A673 (cell line): ENCODE results near the gene TEPSIN. TPM values are rescaled to one million over a fixed set of nuclear protein-coding genes. Genes with fewer than 3 reads are reported as not detected.

ENCODE experiments used
- BruUV-seq: library from RNA; stranded (reverse); fragments of 400-500 nt; replicated peaks from 2 replicates; lab custom pipeline; 2021; lab: Mats Ljungman, UMichigan
- CTCF ChIA-PET: fragments of 300-600 bp; sonication (Branson Sonifier 250); formaldehyde crosslinking; loops from one replicate; lab custom pipeline; 2022; ENCODE audit warnings: antibody characterized with exemption; lab: Charles Lee
- POLR2A ChIA-PET: fragments of 300-600 bp; sonication (Branson Sonifier 250); formaldehyde crosslinking; loops from one replicate; lab custom pipeline; 2022; ENCODE audit warnings: antibody characterized with exemption; ENCODE audit not compliant: low non-redundant PET; lab: Charles Lee
- DNase-seq: peaks from one replicate; pipeline ENCODE4 v3.0.0-alpha.2; 2015; ENCODE audit warnings: low spot score
- H3K27ac ChIP-seq: fragments of 200-600 bp; sonication (generic); 2 replicates; pipeline ENCODE4 v1.5.1; 2016; ENCODE audit warnings: mixed run types, low read depth, mild to moderate bottlenecking, mixed read lengths, antibody characterized with exemption, low read length; ENCODE audit not compliant: poor library complexity, severe bottlenecking
- H3K27me3 ChIP-seq: fragments of 200-600 bp; sonication (generic); replicated peaks from 2 replicates; pipeline ENCODE4 v1.6.1; 2017; ENCODE audit warnings: mixed run types, low read depth, mild to moderate bottlenecking, mixed read lengths, antibody characterized with exemption, low read length; ENCODE audit not compliant: insufficient read depth, poor library complexity
- H3K36me3 ChIP-seq: fragments of 200-600 bp; sonication (generic); 2 replicates; pipeline ENCODE4 v1.6.1; 2016; ENCODE audit warnings: mixed run types, mild to moderate bottlenecking, mixed read lengths, antibody characterized with exemption, low read length; ENCODE audit not compliant: insufficient read depth, poor library complexity, severe bottlenecking
- H3K4me1 ChIP-seq: fragments of 200-600 bp; sonication (generic); 2 replicates; pipeline ENCODE4 v1.6.1; 2017; ENCODE audit warnings: mixed run types, mild to moderate bottlenecking, mixed read lengths, antibody characterized with exemption, low read length; ENCODE audit not compliant: insufficient read depth, poor library complexity, severe bottlenecking
- H3K4me3 ChIP-seq: fragments of 200-600 bp; sonication (generic); 2 replicates; pipeline ENCODE4 v1.5.1; 2016; ENCODE audit warnings: low read depth, mixed run types, mild to moderate bottlenecking, mixed read lengths, low read length; ENCODE audit not compliant: poor library complexity, severe bottlenecking
- H3K9me3 ChIP-seq: fragments of 200-600 bp; sonication (generic); 2 replicates; pipeline ENCODE4 v1.6.1; 2016; ENCODE audit warnings: mixed run types, low read depth, mild to moderate bottlenecking, mixed read lengths, antibody characterized with exemption, low read length; ENCODE audit not compliant: poor library complexity, severe bottlenecking
- EZH2 ChIP-seq: fragments of 200-600 bp; sonication (generic); IDR thresholded peaks from 2 replicates; pipeline ENCODE4 v1.6.1; 2017; ENCODE audit warnings: borderline replicate concordance, low read depth, mild to moderate bottlenecking, mixed read lengths, antibody characterized with exemption, low read length; ENCODE audit not compliant: poor library complexity, severe bottlenecking
- intact Hi-C: fragments of 100-400 bp; cut with micrococcal nuclease; formaldehyde crosslinking; loops from one replicate; pipeline ENCODE4 v1.10.0; 2022; ENCODE audit not compliant: unreplicated experiment
- total RNA-seq: library from RNA; stranded (reverse); gene quantifications from 2 replicates; pipeline ENCODE4 v1.2.3, GENCODE V29; 2021
- TF ChIP-seq, protein P1 (sequence below): fragments of 300-800, 200-600 bp; sonication (generic); conservative IDR thresholded peaks from 2 replicates; pipeline ENCODE4 v1.5.1; 2017; ENCODE audit warnings: low read depth, mild to moderate bottlenecking, antibody characterized with exemption, low read length, moderate library complexity, mixed read lengths

The TEPSIN gene
- total RNA-seq, 1 experiment from 2014 or later = 36.1 TPM

- ChIA-PET CTCF (no interaction called here), POLR2A (no interaction called here)
- BruUV-seq = no TSS peak
- TF ChIP-seq, protein P1, sequence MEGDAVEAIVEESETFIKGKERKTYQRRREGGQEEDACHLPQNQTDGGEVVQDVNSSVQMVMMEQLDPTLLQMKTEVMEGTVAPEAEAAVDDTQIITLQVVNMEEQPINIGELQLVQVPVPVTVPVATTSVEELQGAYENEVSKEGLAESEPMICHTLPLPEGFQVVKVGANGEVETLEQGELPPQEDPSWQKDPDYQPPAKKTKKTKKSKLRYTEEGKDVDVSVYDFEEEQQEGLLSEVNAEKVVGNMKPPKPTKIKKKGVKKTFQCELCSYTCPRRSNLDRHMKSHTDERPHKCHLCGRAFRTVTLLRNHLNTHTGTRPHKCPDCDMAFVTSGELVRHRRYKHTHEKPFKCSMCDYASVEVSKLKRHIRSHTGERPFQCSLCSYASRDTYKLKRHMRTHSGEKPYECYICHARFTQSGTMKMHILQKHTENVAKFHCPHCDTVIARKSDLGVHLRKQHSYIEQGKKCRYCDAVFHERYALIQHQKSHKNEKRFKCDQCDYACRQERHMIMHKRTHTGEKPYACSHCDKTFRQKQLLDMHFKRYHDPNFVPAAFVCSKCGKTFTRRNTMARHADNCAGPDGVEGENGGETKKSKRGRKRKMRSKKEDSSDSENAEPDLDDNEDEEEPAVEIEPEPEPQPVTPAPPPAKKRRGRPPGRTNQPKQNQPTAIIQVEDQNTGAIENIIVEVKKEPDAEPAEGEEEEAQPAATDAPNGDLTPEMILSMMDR = no peak
- no peak for TF ChIP-seq EZH2
- Histone ChIP-seq H3K27ac (no peak overlapping the region), H3K4me1 (no peaks in the 10 kb centered on the region), H3K4me3 (no peak overlapping the region), H3K27me3 (no peaks in the 10 kb centered on the region), H3K36me3 (peaks cover 5% of the 10 kb centered on the region), H3K9me3 (no peaks in the 10 kb centered on the region)
- no peak for DNase-seq
- intact Hi-C loops = no loop called here
These were observed 45.2 kb downstream of the TEPSIN start for GRCh38 chr17:81193470-81194224.

DNA sequence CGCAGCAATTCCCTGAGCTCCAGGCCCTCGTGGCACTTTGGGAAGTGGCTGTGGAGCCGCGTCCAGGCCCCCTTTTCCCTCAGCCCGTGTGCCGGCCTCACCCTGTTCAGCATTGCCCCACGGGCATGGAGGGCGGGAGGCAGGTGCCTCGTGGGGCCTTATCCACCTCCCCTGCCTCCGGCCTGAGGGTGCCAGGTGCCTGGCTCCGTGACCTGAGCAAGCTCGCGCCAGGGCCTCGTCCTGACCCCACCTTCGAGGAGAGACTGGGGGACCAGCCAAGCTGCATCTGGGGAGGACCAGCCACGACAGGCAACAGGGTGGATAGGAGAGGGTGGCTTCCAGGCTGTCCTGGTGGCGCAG lies 45.8 kb downstream of the TEPSIN start:
- POLR2A ChIA-PET = no interaction called here
- intact Hi-C loops = no loop called here
- CTCF ChIA-PET = no interaction called here
- Histone ChIP-seq H3K4me1 (no peaks in the 10 kb centered on the region), H3K36me3 (peaks cover 5% of the 10 kb centered on the region), H3K4me3 (no peak overlapping the region), H3K9me3 (no peaks in the 10 kb centered on the region), H3K27me3 (no peaks in the 10 kb centered on the region), H3K27ac (no peak overlapping the region)
- BruUV-seq = no TSS peak
- TF ChIP-seq, protein P1 = no peak
- TF ChIP-seq EZH2 = no peak
- no peak for DNase-seq

DNA sequence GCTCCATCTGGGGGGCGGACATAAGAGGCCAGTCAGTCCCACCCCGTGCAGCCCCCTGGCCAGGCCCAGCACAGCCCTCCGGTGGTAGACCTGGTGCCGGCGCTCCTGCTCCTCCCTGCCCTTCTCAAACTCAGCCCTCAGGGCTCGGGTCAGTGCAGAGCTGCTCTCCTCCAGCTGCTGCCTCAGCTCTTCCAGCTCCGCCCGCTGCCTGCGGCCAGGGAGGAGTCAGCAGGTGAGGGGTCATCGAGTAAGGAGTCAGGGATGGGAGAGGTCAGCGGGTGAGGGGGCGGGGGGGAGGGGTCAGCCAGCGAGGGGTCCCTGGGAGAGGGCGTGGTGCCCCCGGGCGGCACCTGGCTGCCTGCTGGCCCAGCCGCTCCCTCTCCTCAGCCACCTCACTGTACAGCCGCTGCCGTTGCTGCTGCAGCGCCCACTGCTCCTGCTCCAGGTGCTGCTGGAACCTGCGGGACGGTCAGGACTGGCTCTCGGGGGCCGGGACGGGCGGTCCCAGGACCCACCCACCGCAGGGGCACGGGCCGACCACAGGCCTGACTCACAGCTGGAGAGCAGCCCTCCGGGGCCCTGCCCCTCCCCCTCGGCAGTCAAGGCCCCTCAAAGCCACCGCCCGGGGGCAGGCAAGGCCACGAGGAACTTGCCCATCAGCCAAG lies 46.3 kb downstream of the TEPSIN start:
- BruUV-seq = no TSS peak
- H3K27me3 ChIP-seq = no peaks in the 10 kb centered on the region
- H3K9me3 ChIP-seq = no peaks in the 10 kb centered on the region
- peaks cover 5% of the 10 kb centered on the region for H3K36me3 ChIP-seq
- no peak for DNase-seq
- ChIA-PET POLR2A (no interaction called here), CTCF (no interaction called here)
- TF ChIP-seq, protein P1 = no peak
- TF ChIP-seq EZH2 = no peak
- no peak overlapping the region for H3K27ac ChIP-seq
- no peaks in the 10 kb centered on the region for H3K4me1 ChIP-seq
- intact Hi-C loops = no loop called here
- H3K4me3 ChIP-seq = no peak overlapping the region
